WTC11 (cell line): Measurements from ENCODE around the gene MTUS2.

Experiments used
- ATF3 ChIP-seq: sonication (generic); formaldehyde crosslinking; conservative IDR thresholded peaks from 2 replicates; pipeline ENCODE4 v1.8.1; 2022; ENCODE audit warnings: mild to moderate bottlenecking, missing genetic modification reagents
- CBFB ChIP-seq: sonication (generic); formaldehyde crosslinking; IDR thresholded peaks from 2 replicates; pipeline ENCODE4 v1.8.1; 2022; ENCODE audit warnings: mild to moderate bottlenecking, low read depth, missing genetic modification reagents
- CTCF ChIP-seq: fragments of 200-600 bp; IDR thresholded peaks from 2 replicates; pipeline ENCODE4 v1.8.0; 2022; ENCODE audit warnings: antibody characterized with exemption
- ESRRA ChIP-seq: sonication (generic); formaldehyde crosslinking; IDR thresholded peaks from 2 replicates; pipeline ENCODE4 v1.8.1; 2022; ENCODE audit warnings: mild to moderate bottlenecking, missing genetic modification reagents, borderline replicate concordance
- FOXK1 ChIP-seq: sonication (generic); formaldehyde crosslinking; IDR thresholded peaks from 2 replicates; pipeline ENCODE4 v1.8.0; 2022; ENCODE audit warnings: mild to moderate bottlenecking, moderate library complexity, missing genetic modification reagents
- IRF1 ChIP-seq: sonication (generic); formaldehyde crosslinking; IDR thresholded peaks from 2 replicates; pipeline ENCODE4 v1.8.0; 2023; ENCODE audit warnings: missing genetic modification reagents
- IRF2 ChIP-seq: sonication (generic); formaldehyde crosslinking; IDR thresholded peaks from 2 replicates; pipeline ENCODE4 v1.8.0; 2022; ENCODE audit warnings: low read depth, missing genetic modification reagents, borderline replicate concordance
- STAT6 ChIP-seq: sonication (generic); formaldehyde crosslinking; conservative IDR thresholded peaks from 2 replicates; pipeline ENCODE4 v1.8.1; 2023; ENCODE audit warnings: mild to moderate bottlenecking, low read depth, missing genetic modification reagents, moderate library complexity
- TP53 ChIP-seq: sonication (generic); formaldehyde crosslinking; IDR thresholded peaks from 2 replicates; pipeline ENCODE4 v1.8.1; 2023; ENCODE audit warnings: mild to moderate bottlenecking, missing genetic modification reagents
- USF2 ChIP-seq: sonication (generic); formaldehyde crosslinking; IDR thresholded peaks from 2 replicates; pipeline ENCODE4 v1.8.1; 2023; ENCODE audit warnings: mild to moderate bottlenecking, missing genetic modification reagents, moderate library complexity
- ZNF671 ChIP-seq: fragments of 250-450 bp; sonication (Bioruptor Pico); IDR thresholded peaks from 2 replicates; pipeline ENCODE4 v1.8.0; 2021; ENCODE audit warnings: mild to moderate bottlenecking
- ZSCAN18 ChIP-seq: fragments of 250-450 bp; sonication (Bioruptor Pico); IDR thresholded peaks from 2 replicates; pipeline ENCODE4 v2.1.2; 2022; ENCODE audit warnings: mild to moderate bottlenecking, moderate library complexity

- TF ChIP-seq USF2 (CRISPR knock-in tag) (no peak), CTCF (no peak), ATF3 (CRISPR knock-in tag) (no peak), ZNF671 (CRISPR knock-in tag) (no peak), TP53 (no peak), IRF1 (CRISPR knock-in tag) (no peak), ZSCAN18 (no peak), ESRRA (CRISPR knock-in tag) (no peak), IRF2 (no peak), STAT6 (no peak), FOXK1 (no peak), CBFB (CRISPR knock-in tag) (no peak)
Measured at GRCh38 chr13:29501674-29502073, 681.5 kb downstream of the MTUS2 start.
